Renal cortical epithelial cell (primary cell): ENCODE measurements around the gene CERK. TPM values are rescaled to one million over a fixed set of nuclear protein-coding genes. Genes with fewer than 3 reads are reported as not detected.

Experiments
- DNase-seq: peaks from one replicate; pipeline ENCODE4 v3.0.0-alpha.2; 2011; ENCODE audit warnings: low read depth
- total RNA-seq: library from RNA; depleted of rRNA; stranded (reverse); fragments of >200 nt; gene quantifications from 2 replicates; pipeline ENCODE4 v1.2.3, GENCODE V29; 2014

Gene CERK
- total RNA-seq, 1 donor from 2014 or later: 25.9 TPM

GRCh38 chr22:46699091-46699490 is 39.0 kb downstream of the CERK start:
- no peak for DNase-seq

- DNase-seq: no peak
Measured at GRCh38 chr22:46697811-46698515, 40.1 kb downstream of the CERK start.

- DNase-seq: no peak
Measured at GRCh38 chr22:46696614-46697013, 41.4 kb downstream of the CERK start.

DNA sequence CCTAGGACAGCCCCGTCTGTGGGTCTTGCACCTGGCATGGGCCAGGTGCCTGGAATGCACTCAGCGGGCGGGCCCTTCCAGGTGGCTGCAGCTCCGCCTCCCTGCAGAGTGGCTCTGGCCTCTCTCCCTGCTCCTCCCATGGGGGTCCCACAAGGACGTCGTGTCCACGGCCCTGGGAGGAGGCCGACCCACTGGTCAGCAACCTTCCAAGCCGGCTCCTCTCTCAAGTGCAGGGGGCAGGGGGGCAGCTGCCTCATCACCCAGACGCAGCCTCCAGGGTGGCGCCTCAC is 41.9 kb downstream of the CERK start:
- no peak for DNase-seq

GRCh38 chr22:46695346-46696228 is 42.5 kb downstream of the CERK start:
- DNase-seq: no peak

GRCh38 chr22:46694416-46695170 is 43.5 kb downstream of the CERK start:
- DNase-seq: no peak

- DNase-seq: no peak
Measured at GRCh38 chr22:46693634-46694415, 44.2 kb downstream of the CERK start.

- no peak for DNase-seq
Measured at GRCh38 chr22:46691571-46691970, 46.5 kb downstream of the CERK start.

DNA sequence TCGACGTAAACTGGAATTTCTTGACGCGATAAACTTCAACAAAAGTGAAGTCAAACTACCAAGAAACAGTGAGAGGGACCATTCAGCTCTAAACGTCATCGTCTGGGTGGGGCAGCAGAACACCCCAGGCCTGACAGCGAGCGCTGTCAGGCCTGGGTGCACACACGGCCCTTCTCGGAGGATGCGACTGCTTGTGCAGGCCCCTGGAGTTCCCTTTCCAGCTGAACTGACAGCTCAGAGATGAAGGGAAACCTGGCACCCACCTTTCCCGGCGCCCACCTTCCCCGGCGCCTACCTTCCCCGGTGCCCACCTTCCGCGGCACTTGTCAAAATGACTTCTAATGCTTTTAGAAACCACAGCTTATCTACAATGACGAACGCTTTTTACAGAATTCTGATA is 47.9 kb downstream of the CERK start:
- no peak for DNase-seq

- DNase-seq: no peak
Measured at GRCh38 chr22:46688949-46689348, 49.1 kb downstream of the CERK start.

DNA sequence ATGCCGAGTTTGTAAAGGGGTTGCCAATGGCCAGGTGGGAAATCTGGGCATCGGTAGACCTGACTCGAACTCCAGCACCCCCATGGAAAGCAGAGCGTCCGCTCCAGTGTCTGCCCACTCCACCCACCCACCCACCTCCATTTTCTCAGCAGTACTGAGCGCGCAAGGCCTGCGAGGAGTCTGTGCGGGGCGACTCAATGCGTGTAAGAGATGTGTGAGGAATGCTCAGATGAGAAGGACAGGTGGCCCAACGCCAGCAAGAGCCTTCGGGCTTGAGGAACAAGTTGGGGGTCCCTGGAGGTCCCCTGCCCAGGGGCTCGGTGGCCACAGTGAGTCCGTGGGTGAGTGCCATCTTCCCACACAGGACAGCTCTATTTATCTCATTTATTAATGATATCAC is 50.6 kb downstream of the CERK start:
- no peak for DNase-seq

DNA sequence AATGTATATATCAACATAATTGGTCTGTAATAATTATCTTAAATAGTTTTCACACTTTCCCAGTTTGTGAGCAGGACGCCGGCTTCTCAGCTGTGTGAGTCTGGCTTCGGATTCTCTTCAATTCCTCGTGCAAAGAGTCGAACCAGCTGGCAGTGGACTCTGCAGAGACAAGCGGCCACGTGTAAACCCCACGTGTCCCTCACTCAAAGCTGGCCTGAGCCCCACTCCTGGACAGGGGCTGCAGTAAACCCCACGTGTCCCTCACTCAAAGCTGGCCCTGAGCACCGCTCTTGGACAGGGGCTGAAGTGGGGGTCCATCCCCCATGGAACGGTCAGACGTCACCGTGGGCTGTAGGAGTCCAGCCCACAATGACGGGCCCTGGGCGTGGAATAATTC is 51.0 kb downstream of the CERK start:
- no peak for DNase-seq

- DNase-seq: no peak
Measured at GRCh38 chr22:46686221-46687047, 51.6 kb downstream of the CERK start.

DNA sequence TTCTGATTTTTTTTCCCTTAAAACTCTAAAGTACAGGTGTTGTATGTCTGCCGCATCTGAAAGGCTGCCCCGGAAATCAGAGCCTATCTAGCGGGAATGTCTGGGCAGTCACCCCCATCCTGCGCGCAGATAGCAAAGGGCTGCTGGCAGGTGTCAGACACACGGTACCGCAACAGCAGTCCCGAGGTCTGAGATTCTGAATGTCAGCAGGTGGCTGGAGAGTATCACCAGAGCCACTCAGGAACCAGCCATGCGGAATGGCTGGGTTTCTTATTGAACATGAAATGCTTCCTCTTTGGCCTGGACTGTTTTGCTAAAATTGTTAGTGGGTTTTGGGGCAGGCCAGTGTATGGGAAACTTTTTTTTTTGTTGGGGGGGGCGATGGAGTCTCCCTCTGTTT is 53.3 kb downstream of the CERK start:
- no peak for DNase-seq

DNA sequence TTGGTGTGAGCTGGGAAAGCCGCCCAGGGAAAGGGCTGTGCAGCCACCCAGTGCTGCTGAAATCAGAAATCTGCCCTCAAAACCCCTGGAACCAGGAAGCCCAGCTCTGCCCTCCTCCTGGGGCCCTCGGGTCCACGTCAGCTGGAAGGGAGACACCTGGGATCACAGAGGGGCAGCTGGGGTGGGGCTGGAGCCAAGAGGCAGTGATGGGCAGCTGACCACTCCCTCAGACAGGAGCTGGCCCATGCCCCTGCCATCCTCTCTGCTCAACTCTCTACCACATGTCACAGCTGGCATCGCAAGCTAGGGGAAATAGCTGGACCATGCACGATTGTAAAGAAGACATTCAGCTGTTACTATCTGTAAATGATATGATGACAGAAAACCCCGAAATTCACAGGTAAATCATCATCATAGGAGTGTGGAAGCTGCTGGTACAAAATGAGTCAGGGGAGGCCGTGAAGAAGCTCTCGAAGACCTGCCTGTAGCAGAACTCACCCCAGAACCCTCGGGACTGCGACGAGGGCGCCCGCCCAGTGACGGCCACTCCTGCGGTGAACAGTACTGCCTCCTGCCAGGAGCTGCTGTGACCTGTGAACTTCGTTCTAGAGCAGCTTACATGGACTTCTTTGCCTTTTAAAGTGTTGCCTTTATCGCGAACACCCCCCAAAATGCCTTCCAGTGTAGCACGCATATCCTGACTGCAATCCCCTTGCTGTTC is 55.9 kb downstream of the CERK start:
- DNase-seq: no peak

- no peak for DNase-seq
Measured at GRCh38 chr22:46681010-46681409, 57.0 kb downstream of the CERK start.

GRCh38 chr22:46679706-46680269 is 58.3 kb downstream of the CERK start:
- DNase-seq: no peak

- no peak for DNase-seq
Measured at GRCh38 chr22:46678785-46679700, 59.0 kb downstream of the CERK start.
